ENCODE results near the gene ITSN2. TPM values are rescaled to one million over a fixed set of nuclear protein-coding genes. Genes with fewer than 3 reads are reported as not detected.

The ITSN2 gene
- total RNA-seq, 2 donors from 2014 or later: 42.8 to 45.7 TPM

- no peak overlapping the region for H3K4me3 ChIP-seq
- H3K9me3 ChIP-seq: no peaks in the 10 kb centered on the region
- no peak for DNase-seq (ENCODE audit: low spot score)
- H3K27me3 ChIP-seq (replicated peaks; ENCODE audit: insufficient read depth): no peaks in the 10 kb centered on the region
- H3K4me1 ChIP-seq (replicated peaks): no peaks in the 10 kb centered on the region
- 100% methylated on average over 1 of the region's 1 CpG for WGBS
- no peaks in the 10 kb centered on the region for H3K36me3 ChIP-seq
- TF ChIP-seq POLR2A (IDR thresholded peaks at IDR 0.05) (no peak), POLR2AphosphoS5 (IDR thresholded peaks at IDR 0.05) (no peak)
- TF ChIP-seq, protein P1, sequence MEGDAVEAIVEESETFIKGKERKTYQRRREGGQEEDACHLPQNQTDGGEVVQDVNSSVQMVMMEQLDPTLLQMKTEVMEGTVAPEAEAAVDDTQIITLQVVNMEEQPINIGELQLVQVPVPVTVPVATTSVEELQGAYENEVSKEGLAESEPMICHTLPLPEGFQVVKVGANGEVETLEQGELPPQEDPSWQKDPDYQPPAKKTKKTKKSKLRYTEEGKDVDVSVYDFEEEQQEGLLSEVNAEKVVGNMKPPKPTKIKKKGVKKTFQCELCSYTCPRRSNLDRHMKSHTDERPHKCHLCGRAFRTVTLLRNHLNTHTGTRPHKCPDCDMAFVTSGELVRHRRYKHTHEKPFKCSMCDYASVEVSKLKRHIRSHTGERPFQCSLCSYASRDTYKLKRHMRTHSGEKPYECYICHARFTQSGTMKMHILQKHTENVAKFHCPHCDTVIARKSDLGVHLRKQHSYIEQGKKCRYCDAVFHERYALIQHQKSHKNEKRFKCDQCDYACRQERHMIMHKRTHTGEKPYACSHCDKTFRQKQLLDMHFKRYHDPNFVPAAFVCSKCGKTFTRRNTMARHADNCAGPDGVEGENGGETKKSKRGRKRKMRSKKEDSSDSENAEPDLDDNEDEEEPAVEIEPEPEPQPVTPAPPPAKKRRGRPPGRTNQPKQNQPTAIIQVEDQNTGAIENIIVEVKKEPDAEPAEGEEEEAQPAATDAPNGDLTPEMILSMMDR (IDR thresholded peaks at IDR 0.05): no peak
- H3K27ac ChIP-seq: no peak overlapping the region
- intact Hi-C loops (cut with DNase I): no loop called here
These were observed 123.0 kb downstream of the ITSN2 start for GRCh38 chr2:24237313-24237712.

DNA sequence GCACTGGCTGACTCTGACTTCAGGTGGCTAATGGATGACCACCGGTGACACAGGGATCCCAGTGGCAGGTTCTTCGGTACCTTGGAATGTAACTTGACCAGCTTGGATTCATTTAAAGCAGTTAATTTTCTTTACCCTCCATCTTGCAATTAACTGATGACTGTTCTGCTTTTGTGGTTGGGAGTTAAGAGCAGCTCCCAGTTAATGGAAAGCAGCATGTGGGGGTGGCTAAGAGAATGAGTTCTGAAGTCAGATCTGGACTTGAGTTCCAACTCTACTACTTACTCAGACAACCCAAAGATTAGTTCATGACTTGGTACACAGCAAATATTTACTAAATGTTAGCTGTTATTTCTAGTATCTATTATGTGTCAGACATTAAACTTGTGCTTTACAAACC is 127.0 kb downstream of the ITSN2 start:
- Histone ChIP-seq H3K4me1 (replicated peaks) (no peaks in the 10 kb centered on the region), H3K27ac (no peak overlapping the region), H3K27me3 (replicated peaks; ENCODE audit: insufficient read depth) (no peaks in the 10 kb centered on the region), H3K36me3 (no peaks in the 10 kb centered on the region), H3K4me3 (no peak overlapping the region), H3K9me3 (no peaks in the 10 kb centered on the region)
- WGBS: 87% methylated on average over 2 of the region's 2 CpGs
- TF ChIP-seq, protein P1 (IDR thresholded peaks at IDR 0.05): no peak
- TF ChIP-seq POLR2AphosphoS5 (IDR thresholded peaks at IDR 0.05): no peak
- intact Hi-C loops (cut with DNase I): no loop called here
- DNase-seq (ENCODE audit: low spot score): no peak

DNA sequence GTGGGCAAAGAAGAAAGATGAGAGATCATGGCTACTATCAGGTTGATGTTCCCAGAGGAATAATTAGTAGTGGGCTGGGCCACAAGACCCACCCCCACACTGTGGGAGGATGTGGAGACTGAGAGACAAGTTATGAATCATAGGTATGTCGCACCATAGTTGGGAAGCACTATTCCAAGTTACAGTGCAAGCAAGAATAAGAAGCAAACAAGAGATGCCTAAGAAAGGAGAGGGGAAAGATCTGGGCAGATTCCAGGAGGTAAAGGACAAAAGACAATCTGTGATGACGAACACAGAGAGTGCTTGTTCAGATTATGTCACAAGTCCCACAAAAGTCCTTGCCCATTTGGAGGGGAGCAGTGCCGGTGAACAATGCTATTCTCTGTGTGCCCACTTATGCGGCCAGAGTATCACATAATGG is 128.9 kb downstream of the ITSN2 start:
- Histone ChIP-seq H3K27ac (no peak overlapping the region), H3K36me3 (no peaks in the 10 kb centered on the region), H3K4me3 (no peak overlapping the region), H3K9me3 (no peaks in the 10 kb centered on the region), H3K4me1 (replicated peaks) (no peaks in the 10 kb centered on the region), H3K27me3 (replicated peaks; ENCODE audit: insufficient read depth) (no peaks in the 10 kb centered on the region)
- TF ChIP-seq POLR2AphosphoS5 (IDR thresholded peaks at IDR 0.05) (no peak), POLR2A (IDR thresholded peaks at IDR 0.05) (no peak)
- TF ChIP-seq, protein P1 (IDR thresholded peaks at IDR 0.05): no peak
- intact Hi-C loops (cut with DNase I): no loop called here
- no peak for DNase-seq (ENCODE audit: low spot score)
- WGBS: 50% methylated on average over 4 of the region's 4 CpGs

DNA sequence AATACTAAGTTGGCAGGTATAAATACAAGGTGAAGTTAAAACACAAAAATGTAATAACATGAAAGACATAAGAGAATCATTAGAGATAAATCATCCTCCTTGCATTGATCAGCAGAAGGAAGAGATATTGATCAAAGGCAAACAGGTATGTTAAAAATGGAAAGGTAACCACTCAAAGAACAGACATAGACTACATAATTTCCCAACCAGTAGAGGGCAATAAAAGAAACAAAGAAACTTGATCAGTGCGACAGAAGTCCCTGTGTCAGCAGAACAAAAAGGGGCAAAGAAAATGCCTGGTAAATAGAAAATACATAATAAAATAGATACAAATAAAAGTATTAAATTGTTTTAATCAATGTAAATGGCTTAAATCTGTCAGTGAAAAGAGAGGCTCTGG is 131.9 kb downstream of the ITSN2 start:
- no peaks in the 10 kb centered on the region for H3K4me1 ChIP-seq (replicated peaks)
- H3K4me3 ChIP-seq: no peak overlapping the region
- no peak for DNase-seq (ENCODE audit: low spot score)
- H3K27ac ChIP-seq: no peak overlapping the region
- H3K27me3 ChIP-seq (replicated peaks; ENCODE audit: insufficient read depth): no peaks in the 10 kb centered on the region
- WGBS: 42% methylated on average over 1 of the region's 1 CpG
- intact Hi-C loops (cut with DNase I): loop anchor here (5.0 kb wide), 1 partner anchor 154 kb away; no protein-coding TSS in a partner anchor
- no peak for TF ChIP-seq POLR2A (IDR thresholded peaks at IDR 0.05)
- TF ChIP-seq, protein P1 (IDR thresholded peaks at IDR 0.05): peak in 3 of 4 experiments; percentile 31 to 59 (median 41)
- no peaks in the 10 kb centered on the region for H3K9me3 ChIP-seq
- H3K36me3 ChIP-seq: no peaks in the 10 kb centered on the region

- TF ChIP-seq POLR2A (IDR thresholded peaks at IDR 0.05): no peak
- Histone ChIP-seq H3K4me1 (replicated peaks) (no peaks in the 10 kb centered on the region), H3K4me3 (no peak overlapping the region), H3K36me3 (no peaks in the 10 kb centered on the region), H3K27ac (no peak overlapping the region), H3K9me3 (no peaks in the 10 kb centered on the region), H3K27me3 (replicated peaks; ENCODE audit: insufficient read depth) (no peaks in the 10 kb centered on the region)
- intact Hi-C loops (cut with DNase I): loop anchor here (5.0 kb wide), 1 partner anchor 157 kb away; no protein-coding TSS in a partner anchor
- DNase-seq (ENCODE audit: low spot score): no peak
- WGBS: 82% methylated on average over 9 of the region's 9 CpGs
These were observed 134.7 kb downstream of the ITSN2 start for GRCh38 chr2:24225499-24226242.
